Stimulated activated CD8-positive, alpha-beta memory T cell treated with anti-CD3 and anti-CD28 coated beads, Interleukin-15, amount 100 ng/mL, for 1 hour (primary cell): ENCODE measurements around the gene SREBF2.

Experiments
- DNase-seq: peaks from one replicate; pipeline ENCODE4 v3.0.0-alpha.2; 2020; ENCODE audit warnings: low read depth

Gene SREBF2

DNA sequence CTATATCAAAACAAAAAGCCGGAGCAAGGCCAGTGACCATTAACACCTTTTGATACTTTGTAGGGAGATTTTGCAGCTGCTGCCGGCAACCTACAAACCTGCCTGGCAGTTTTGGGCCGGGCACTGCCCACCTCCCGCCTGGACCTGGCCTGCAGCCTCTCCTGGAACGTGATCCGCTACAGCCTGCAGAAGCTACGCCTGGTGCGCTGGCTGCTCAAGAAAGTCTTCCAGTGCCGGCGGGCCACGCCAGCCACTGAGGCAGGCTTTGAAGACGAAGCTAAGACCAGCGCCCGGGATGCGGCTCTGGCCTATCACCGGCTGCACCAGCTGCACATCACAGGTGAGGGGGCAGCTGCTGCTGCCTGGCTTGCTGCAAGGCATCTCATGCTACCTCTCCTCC is 47.7 kb downstream of the SREBF2 start:
- DNase-seq = no peak

- DNase-seq = no peak
Measured at GRCh38 chr22:41883400-41883799, 50.5 kb downstream of the SREBF2 start.

DNA sequence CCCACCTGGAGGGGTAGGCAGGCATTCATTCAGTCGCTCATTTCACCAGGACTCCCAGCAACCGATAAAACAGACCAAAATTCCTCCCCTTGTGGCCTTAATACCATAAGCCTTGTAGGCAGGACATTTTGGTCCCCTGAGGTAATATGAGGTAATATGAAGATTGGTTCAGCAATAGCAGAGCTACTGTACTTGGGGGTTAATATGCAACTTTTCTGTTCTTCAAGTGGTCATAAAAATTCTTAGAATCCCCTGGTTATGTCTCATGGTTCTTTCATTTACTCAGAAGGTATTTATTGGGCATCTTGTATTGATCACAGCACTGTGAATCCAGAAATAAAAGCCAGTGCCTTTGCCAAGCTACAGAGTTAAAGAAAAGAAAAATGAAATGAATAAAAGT is 52.2 kb downstream of the SREBF2 start:
- no peak for DNase-seq

- DNase-seq = no peak
Measured at GRCh38 chr22:41885516-41885915, 52.6 kb downstream of the SREBF2 start.

DNA sequence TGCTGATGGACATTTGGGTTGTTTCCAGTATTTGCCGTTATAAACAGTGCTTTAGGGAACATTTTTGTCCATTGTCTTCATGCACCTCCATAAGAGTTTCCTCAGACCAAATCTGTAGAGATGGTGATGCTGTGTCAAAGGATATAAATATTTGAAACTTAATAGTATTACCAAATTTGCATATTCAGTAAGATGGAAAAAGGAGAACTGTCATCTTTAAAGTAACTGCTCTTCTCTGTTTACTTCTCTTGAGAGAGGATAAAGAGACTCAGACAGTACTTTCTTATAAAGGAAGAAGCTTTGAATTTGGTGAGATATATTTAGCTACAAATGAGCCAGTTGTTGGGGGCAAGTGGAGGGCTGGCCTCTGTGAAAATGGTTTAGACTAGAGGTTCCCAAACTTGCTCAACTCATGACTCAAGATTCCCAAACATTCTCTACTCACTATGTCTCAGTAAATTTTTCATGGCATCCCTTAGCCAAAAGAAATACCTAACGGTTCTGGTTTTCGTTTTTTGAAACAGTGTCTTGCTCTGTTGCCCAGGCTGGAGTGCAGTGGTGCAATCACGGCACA is 55.8 kb downstream of the SREBF2 start:
- DNase-seq = no peak

- no peak for DNase-seq
Measured at GRCh38 chr22:41891407-41891806, 58.5 kb downstream of the SREBF2 start.

- DNase-seq = no peak
Measured at GRCh38 chr22:41892721-41893120, 59.8 kb downstream of the SREBF2 start.

DNA sequence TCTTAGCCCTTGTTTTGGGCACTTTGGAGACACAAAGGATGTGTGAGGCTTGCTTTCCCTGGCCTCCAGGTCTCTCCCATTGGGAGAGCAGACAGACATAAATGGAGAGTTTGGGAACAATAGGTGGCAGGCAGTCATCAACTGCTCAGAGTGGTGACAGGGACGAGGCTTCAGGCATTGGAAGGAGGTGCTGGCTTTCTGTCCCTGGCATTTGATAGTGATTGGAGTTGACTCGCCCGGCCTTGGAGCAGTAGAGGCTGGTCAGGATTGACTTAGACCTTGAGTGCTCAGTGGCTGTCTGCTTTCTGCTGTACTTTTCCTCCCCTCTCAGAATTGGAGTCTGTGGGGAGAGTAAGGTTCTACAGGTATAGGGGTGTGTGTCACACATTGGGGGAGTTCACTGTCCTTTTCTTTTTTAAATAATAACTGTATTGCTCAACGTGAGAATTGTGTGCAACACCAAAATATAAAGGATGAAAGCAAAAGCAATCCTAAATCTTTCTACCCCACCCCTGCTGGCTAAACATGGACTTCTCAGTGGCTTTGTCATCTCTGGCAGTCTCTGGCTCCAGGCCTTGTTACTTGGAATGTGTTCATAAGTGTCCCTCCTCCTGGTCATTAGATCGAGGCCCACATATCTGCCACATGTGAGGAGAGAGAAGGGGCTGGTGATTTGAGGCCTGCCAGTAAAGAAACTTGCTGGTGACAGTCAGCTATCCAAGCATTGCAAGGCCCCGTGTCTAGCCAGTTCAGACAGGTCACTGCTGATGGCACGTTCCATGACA is 60.9 kb downstream of the SREBF2 start:
- no peak for DNase-seq

- no peak for DNase-seq
Measured at GRCh38 chr22:41898645-41899044, 65.7 kb downstream of the SREBF2 start.

- DNase-seq = no peak
Measured at GRCh38 chr22:41899110-41899509, 66.2 kb downstream of the SREBF2 start.

- no peak for DNase-seq
Measured at GRCh38 chr22:41899992-41900651, 67.2 kb downstream of the SREBF2 start.

- DNase-seq = no peak
Measured at GRCh38 chr22:41900652-41901312, 67.9 kb downstream of the SREBF2 start.

DNA sequence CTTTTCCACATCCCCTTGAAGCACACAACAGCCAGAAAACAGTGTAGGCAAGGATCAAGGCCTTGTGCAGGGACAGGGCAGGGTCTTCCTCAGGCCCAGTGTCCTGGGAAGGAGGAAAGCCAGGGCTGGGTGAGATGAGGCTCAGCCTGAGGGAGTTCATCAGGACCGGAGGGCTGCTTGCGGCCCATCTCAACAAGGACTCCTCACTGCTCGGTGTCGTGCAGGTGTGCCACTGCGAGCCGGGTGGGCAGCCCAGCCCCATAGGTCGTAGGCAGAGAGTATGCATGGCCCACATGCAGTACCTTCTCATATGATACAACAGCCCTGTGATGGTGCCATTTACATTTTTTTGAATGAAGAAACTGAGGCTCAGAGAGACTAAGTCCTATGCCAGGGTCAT is 69.1 kb downstream of the SREBF2 start:
- no peak for DNase-seq

DNA sequence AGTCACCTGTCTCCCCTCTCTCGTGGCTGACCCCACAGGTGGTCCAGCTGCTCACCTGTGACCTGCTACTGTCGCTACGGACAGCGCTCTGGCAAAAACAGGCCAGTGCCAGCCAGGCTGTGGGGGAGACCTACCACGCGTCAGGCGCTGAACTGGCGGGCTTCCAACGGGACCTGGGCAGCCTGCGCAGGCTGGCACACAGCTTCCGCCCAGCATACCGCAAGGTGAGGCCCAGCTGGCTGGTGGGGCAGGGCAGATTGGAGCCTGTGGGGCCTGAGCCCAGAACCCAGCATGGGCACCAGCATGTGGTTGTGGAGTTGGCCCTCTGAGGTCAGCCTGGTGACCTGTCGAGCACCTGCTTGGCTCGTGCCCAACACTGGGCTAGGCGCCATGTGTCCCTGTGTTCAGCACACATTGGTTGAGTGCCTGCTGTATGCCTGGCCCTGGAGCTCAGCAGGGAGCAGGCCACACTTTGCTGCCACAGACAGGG is 70.1 kb downstream of the SREBF2 start:
- DNase-seq = no peak

DNA sequence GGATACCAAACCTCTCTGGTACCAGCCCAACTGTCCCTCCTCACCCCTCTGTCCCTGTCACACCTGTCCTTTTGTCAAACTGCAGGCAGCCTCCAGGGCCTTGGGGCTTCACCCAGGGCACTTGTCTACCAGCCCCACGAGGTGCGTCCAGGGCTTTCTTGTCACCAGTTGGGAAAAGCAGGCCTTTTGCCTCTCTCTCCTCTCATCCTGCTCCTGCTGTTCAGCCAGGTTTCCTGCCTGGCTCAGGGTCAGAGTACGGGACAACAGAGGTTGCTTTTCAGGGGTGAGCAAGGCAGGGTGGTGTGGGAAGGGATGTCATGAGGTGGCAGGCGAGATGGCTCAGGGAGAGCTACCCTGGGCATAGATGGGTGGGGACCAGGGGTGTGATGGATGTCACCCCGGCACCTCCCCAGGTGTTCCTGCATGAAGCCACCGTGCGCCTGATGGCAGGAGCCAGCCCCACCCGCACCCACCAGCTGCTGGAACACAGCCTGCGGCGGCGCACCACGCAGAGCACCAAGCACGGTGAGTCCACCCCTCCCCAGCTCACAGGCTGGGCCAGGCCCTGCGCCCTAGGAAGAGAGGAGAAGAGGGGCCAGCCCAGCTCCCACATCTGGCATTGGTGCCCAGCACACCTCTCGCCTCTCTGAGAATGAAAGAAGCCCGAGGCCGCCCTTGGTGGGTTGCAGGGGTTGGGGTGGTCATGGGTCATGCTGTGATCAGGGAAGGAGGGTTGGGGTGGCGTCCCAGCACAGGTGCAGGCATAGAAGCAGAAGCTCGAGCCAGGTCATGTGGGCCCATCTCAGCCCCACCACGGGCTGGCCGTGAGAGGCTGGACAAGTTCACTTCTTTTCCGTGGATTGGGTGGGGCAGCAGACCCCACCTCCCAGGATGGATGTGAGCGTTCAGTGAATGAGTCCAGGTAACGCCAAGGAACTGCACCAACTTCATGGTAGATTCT is 71.8 kb downstream of the SREBF2 start:
- no peak for DNase-seq

DNA sequence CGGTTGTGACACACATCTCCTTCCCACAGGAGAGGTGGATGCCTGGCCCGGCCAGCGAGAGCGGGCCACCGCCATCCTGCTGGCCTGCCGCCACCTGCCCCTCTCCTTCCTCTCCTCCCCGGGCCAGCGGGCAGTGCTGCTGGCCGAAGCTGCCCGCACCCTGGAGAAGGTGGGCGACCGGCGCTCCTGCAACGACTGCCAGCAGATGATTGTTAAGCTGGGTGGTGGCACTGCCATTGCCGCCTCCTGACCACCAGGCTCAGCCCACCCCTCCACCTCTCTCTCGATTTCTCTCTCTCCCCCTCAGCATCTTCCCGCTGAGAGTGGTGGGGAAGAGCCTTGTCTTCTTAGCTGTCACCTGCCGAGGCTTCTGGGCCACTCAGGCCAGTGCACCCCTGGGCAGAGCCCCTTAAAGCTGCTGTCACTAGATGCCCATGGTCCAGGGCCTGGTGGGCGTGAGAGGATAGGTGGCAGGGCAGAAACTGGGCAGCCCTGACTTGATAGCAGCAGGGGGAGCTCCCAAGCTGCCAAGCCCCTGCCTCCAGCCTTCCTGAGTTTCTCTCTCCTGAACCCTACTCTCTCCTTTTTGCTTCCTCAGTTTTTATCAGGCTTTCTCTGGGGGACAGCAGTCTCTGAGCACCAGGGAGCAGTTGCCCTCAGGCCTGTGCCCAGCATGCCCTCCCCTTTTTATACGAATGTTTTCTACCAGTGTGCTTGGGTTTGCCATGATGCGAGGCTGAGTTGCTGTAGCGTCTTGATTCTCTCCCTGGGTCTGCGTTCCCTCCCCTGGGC is 72.7 kb downstream of the SREBF2 start:
- no peak for DNase-seq

- DNase-seq = no peak
Measured at GRCh38 chr22:41906822-41907221, 73.9 kb downstream of the SREBF2 start.

GRCh38 chr22:41907436-41908401 is 74.8 kb downstream of the SREBF2 start:
- no peak for DNase-seq
